Measurements from ENCODE around the gene GAREM2.

The GAREM2 gene

DNA sequence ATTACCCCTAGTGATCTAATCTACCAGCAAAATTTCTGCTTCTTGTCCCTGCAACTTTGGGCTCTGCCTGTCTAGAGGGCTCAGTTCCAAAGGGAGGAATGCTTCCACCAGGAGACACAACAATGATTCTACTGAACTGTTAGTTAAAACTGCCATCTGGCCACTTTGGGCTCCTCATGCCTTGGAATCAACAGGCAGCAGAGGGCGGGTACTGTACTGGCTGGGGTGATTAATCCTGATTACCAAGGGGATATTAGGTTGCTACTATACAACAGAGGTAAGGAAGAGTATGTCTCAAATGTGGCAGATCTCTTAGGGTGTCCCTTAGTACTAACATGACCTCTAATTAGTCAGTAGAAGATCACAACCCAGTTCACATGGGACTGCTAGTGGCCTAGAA, 50.1 kb downstream of the GAREM2 start:
- no peak for DNase-seq (ENCODE audit: extremely low spot score)
- CTCF ChIA-PET: no interaction called here
- POLR2A ChIA-PET: no interaction called here
- no peak for TF ChIP-seq NFRKB (IDR thresholded peaks at IDR 0.05)
- TF ChIP-seq BHLHE40 (IDR thresholded peaks at IDR 0.05; ENCODE audit: borderline replicate concordance): no peak

DNA sequence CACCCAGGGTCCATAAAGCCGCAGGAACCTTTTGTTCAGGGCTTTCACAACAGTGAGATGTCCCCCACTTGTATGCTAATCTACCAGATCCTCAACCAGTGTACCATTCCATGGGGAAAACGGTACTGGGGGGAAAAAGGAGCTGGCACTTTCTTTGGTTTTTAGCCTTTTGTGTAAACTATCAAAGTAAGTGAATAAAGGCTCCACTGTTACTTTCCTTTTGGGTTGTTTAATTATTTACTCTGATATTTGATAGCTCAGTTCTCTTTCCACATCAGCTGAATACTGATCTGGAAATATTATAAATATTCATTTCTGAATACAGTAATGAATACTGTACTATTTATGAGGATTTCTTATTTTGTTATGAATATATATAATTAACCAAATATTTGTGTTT, 51.2 kb downstream of the GAREM2 start:
- no peak for TF ChIP-seq LEF1 (IDR thresholded peaks at IDR 0.05; ENCODE audit: borderline replicate concordance)
- no peak for TF ChIP-seq ARNT (IDR thresholded peaks at IDR 0.05)
- TF ChIP-seq SUZ12 (IDR thresholded peaks at IDR 0.05): no peak
- CTCF ChIA-PET: no interaction called here
- POLR2A ChIA-PET: no interaction called here

DNA sequence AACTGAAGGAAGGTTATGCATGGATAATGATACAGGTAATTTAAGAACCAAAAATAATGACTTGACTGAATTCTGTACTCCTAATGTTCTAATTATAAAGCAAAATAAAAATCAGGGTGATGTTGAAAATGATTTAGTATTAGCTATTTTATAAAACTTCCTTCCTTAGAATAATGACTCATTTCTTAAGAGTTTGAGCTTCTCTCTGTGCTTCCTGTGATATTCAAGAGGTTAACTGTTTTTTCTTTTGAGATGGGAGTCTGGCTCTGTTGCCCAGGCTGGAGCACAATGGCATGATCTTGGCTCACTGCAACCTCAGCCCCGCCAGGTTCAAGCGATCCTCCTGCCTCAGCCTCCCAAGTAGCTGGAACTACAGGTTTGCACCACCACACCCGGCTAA, 56.7 kb downstream of the GAREM2 start:
- CTCF ChIA-PET: no interaction called here
- no peak for DNase-seq (ENCODE audit: extremely low spot score)
- TF ChIP-seq SP1 (IDR thresholded peaks at IDR 0.05) (no peak), L3MBTL2 (conservative IDR thresholded peaks at IDR 0.05) (no peak), ELF4 (IDR thresholded peaks at IDR 0.05) (no peak), CTBP1 (IDR thresholded peaks at IDR 0.05; ENCODE audit: borderline replicate concordance) (no peak), BHLHE40 (IDR thresholded peaks at IDR 0.05; ENCODE audit: borderline replicate concordance) (no peak), ZNF384 (IDR thresholded peaks at IDR 0.05) (no peak), FOXM1 (IDR thresholded peaks at IDR 0.05; ENCODE audit: borderline replicate concordance) (no peak), TARDBP (IDR thresholded peaks at IDR 0.05) (no peak), ARNT (IDR thresholded peaks at IDR 0.05) (no peak), SUZ12 (IDR thresholded peaks at IDR 0.05) (no peak), FOXA1 (IDR thresholded peaks at IDR 0.05) (no peak), LEF1 (IDR thresholded peaks at IDR 0.05; ENCODE audit: borderline replicate concordance) (no peak), NFRKB (IDR thresholded peaks at IDR 0.05) (no peak), HDGF (IDR thresholded peaks at IDR 0.05; ENCODE audit: borderline replicate concordance) (no peak), FOXK2 (IDR thresholded peaks at IDR 0.05) (no peak)
- TF ChIP-seq, protein P1, sequence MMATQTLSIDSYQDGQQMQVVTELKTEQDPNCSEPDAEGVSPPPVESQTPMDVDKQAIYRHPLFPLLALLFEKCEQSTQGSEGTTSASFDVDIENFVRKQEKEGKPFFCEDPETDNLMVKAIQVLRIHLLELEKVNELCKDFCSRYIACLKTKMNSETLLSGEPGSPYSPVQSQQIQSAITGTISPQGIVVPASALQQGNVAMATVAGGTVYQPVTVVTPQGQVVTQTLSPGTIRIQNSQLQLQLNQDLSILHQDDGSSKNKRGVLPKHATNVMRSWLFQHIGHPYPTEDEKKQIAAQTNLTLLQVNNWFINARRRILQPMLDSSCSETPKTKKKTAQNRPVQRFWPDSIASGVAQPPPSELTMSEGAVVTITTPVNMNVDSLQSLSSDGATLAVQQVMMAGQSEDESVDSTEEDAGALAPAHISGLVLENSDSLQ (IDR thresholded peaks at IDR 0.05): no peak
- POLR2A ChIA-PET: no interaction called here

More for the DNA sequence above, 51.2 kb downstream of the GAREM2 start:
- no peak for DNase-seq (ENCODE audit: extremely low spot score)

DNA sequence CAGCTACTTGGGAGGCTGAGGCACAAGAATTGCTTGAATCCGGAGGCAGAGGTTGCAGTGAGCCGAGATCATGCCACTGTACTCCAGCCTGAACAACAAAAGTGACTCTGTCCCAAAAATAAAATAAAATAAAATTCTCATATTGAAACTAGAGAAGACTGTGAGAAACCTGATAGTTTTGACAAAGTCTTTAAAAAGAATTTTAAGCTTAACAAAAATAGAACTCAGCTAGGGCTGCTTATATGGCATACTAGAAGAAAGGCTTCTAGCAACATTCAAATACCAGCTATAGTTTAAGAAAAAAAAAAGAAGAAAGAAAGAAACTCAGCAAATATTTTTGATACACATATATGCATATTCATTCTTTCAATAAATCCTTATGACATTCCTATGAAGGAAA, 57.9 kb downstream of the GAREM2 start:
- CTCF ChIA-PET: no interaction called here
- POLR2A ChIA-PET: no interaction called here
- no peak for DNase-seq (ENCODE audit: extremely low spot score)
- TF ChIP-seq FOXK2 (IDR thresholded peaks at IDR 0.05): no peak
- no peak for TF ChIP-seq SUZ12 (IDR thresholded peaks at IDR 0.05)
- TF ChIP-seq SP1 (IDR thresholded peaks at IDR 0.05): no peak
- no peak for TF ChIP-seq CTBP1 (IDR thresholded peaks at IDR 0.05; ENCODE audit: borderline replicate concordance)
- no peak for TF ChIP-seq ARNT (IDR thresholded peaks at IDR 0.05)

DNA sequence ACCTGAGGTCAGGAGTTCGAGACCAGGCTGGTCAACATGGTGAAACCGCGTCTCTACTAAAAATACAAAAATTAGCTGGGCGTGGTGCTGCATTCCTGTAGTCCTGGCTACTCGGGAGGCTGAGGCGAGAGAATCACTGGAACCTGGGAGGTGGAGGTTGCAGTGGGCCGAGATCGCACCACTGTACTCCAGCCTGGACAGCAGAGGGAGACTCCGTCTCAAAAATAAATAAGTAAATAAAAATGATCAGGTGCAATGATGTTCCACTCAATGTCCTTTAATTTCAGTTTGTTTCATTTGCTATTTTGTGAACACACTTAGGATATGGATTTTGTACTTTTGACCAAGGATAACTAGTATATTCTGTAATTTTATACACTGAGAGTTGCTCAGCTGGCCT, 62.2 kb downstream of the GAREM2 start:
- CTCF ChIA-PET: interaction anchor here (0.6 kb wide), 1 partner anchor 162 kb away, joined by 4 read pairs; no protein-coding TSS in a partner anchor
- DNase-seq (ENCODE audit: extremely low spot score): no peak

DNA sequence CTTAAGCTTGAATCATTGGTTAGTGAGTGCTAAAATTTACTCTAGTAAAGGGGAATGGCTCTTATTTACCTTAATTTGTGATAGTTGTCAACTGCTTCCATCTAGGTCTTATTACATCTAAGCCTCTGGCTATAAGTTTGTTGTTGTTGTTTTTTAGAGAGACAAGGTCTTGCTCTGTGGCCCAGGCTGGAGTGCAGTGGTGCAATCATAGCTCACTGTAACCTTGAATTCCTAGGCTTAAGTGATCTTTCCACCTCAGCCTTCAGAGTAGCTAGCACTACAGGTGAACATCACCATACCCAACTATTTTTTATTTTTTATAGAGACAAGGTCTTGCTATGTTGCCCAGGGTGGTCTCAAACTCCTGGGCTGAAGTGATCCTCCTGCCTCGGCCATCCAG, 65.0 kb downstream of the GAREM2 start:
- POLR2A ChIA-PET: no interaction called here
- TF ChIP-seq ZNF384 (IDR thresholded peaks at IDR 0.05) (no peak), L3MBTL2 (conservative IDR thresholded peaks at IDR 0.05) (no peak), SUZ12 (IDR thresholded peaks at IDR 0.05) (no peak), TARDBP (IDR thresholded peaks at IDR 0.05) (no peak)
- CTCF ChIA-PET: no interaction called here
- no peak for DNase-seq (ENCODE audit: extremely low spot score)

More for the DNA sequence above, 62.2 kb downstream of the GAREM2 start:
- TF ChIP-seq, protein P1 (IDR thresholded peaks at IDR 0.05): no peak
- TF ChIP-seq ARNT (IDR thresholded peaks at IDR 0.05): no peak
- TF ChIP-seq FOXA1 (IDR thresholded peaks at IDR 0.05): no peak
- TF ChIP-seq SUZ12 (IDR thresholded peaks at IDR 0.05): no peak
- no peak for TF ChIP-seq NFRKB (IDR thresholded peaks at IDR 0.05)
- no peak for TF ChIP-seq FOXK2 (IDR thresholded peaks at IDR 0.05)
- no peak for TF ChIP-seq ZNF384 (IDR thresholded peaks at IDR 0.05)
- POLR2A ChIA-PET: interaction anchor here (1.1 kb wide), 1 partner anchor 10 kb away, joined by 3 read pairs; the partner anchor contains the start of genes HADHA and HADHB

DNA sequence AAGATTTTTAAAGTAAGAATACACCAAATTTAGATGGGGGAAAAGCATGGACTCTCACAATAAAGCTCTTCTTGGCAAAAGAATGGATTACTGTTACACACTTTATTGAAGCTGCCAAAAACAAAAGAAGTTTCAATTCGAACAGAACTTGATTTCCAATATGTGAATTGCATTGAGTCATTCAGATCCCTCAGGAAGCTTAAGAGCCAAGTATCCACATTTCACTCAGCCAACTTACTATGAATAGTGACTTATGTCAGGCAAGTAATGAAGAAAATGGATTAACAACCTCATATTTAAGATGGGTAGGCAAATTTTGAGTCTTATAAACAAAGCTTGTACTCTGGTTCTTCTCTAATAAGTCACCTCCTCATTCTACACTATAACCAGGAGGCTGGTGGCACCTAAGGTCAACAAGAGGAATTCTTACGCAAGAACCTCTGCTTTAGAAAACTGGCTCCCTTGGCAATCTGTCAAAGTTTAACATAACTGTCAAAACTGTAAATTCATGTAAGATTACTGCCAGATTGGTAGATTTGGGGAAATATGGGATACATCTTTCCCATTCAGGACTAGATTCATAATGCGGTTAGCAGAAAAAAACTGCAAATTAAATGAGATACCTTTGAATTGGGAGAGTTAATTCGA, 65.5 kb downstream of the GAREM2 start:
- ChIA-PET POLR2A (no interaction called here), CTCF (no interaction called here)
- TF ChIP-seq ARNT (IDR thresholded peaks at IDR 0.05): no peak
- no peak for TF ChIP-seq NFRKB (IDR thresholded peaks at IDR 0.05)
- TF ChIP-seq HDGF (IDR thresholded peaks at IDR 0.05; ENCODE audit: borderline replicate concordance): no peak
- TF ChIP-seq ELF4 (IDR thresholded peaks at IDR 0.05): no peak
- TF ChIP-seq FOXA1 (IDR thresholded peaks at IDR 0.05): no peak
- no peak for DNase-seq (ENCODE audit: extremely low spot score)
